Common myeloid progenitor, CD34-positive (primary cell): Measurements from ENCODE around the gene IPO8.
A peak's percentile ranks its signal among the peaks of the same experiment; 100 is the strongest.
"Not testable (repeated sequence)": the region's sequence is repeated elsewhere in the genome, so short reads cannot be mapped to it uniquely, and the experiment has no call there.

Experiments
- CTCF ChIA-PET: fragments of 350-600 bp; sonication (Branson Sonifier 250); formaldehyde crosslinking; loops from one replicate; lab custom pipeline; 2021; ENCODE audit warnings: antibody characterized with exemption; lab: Charles Lee
- POLR2A ChIA-PET: fragments of 350-600 bp; sonication (Branson Sonifier 250); formaldehyde crosslinking; loops from one replicate; lab custom pipeline; 2021; ENCODE audit warnings: antibody characterized with exemption; lab: Charles Lee
- DNase-seq, 3 donors: peaks; one replicate each; pipeline versions ENCODE4 v3.0.0 to v3.0.0-alpha.2; 2013
- H3K27ac ChIP-seq, 2 experiments: 1 replicate in 1 of 2; 2 replicates in 1 of 2; pipeline ENCODE4 v1.7.0; 2013; ENCODE audit warnings: inconsistent platforms in 2 of 2, low read length in 2 of 2, mild to moderate bottlenecking in 2 of 2, low read depth in 1 of 2, moderate library complexity in 1 of 2; ENCODE audit not compliant: severe bottlenecking in 2 of 2, insufficient read depth in 1 of 2, poor library complexity in 1 of 2
- H3K27me3 ChIP-seq, 5 experiments: replicated peaks in 2 of 5; 1 replicate in 3 of 5; 2 replicates in 2 of 5; pipeline versions ENCODE4 v1.6.1 to v1.7.0; 2013; ENCODE audit warnings: low read length in 4 of 5, mild to moderate bottlenecking in 2 of 5, moderate library complexity in 2 of 5, inconsistent platforms in 1 of 5; ENCODE audit not compliant: insufficient read depth in 5 of 5, control insufficient read depth in 4 of 5
- H3K36me3 ChIP-seq, 4 experiments: 1 replicate in 2 of 4; 2 replicates in 2 of 4; pipeline versions ENCODE4 v1.6.1 to v1.7.0; 2013; ENCODE audit warnings: low read length in 3 of 4, control low read depth in 1 of 4, mild to moderate bottlenecking in 1 of 4; ENCODE audit not compliant: control insufficient read depth in 4 of 4, insufficient read depth in 4 of 4
- H3K4me1 ChIP-seq, 4 experiments: 1 replicate in 3 of 4; 2 replicates in 1 of 4; pipeline versions ENCODE4 v1.6.1 to v1.7.1; 2013; ENCODE audit warnings: low read length in 3 of 4, mild to moderate bottlenecking in 3 of 4, control low read depth in 1 of 4, inconsistent platforms in 1 of 4, moderate library complexity in 1 of 4; ENCODE audit not compliant: control insufficient read depth in 4 of 4, insufficient read depth in 4 of 4; ENCODE audit errors: control extremely low read depth in 1 of 4
- H3K4me3 ChIP-seq, 7 experiments: 1 replicate in 4 of 7; 2 replicates in 3 of 7; pipeline versions ENCODE4 v1.5.1 to v1.7.0; 2013; ENCODE audit warnings: mild to moderate bottlenecking in 7 of 7, low read length in 6 of 7, moderate library complexity in 6 of 7, inconsistent platforms in 2 of 7, low read depth in 2 of 7, control low read depth in 1 of 7; ENCODE audit not compliant: insufficient read depth in 4 of 7, control insufficient read depth in 1 of 7; ENCODE audit errors: extremely low read depth in 1 of 7
- H3K9me3 ChIP-seq, 5 experiments: 1 replicate in 4 of 5; 2 replicates in 1 of 5; pipeline versions ENCODE4 v1.6.1 to v1.7.1; 2013; ENCODE audit warnings: low read length in 4 of 5, mild to moderate bottlenecking in 2 of 5, inconsistent platforms in 1 of 5, low read depth in 1 of 5, moderate library complexity in 1 of 5; ENCODE audit not compliant: control insufficient read depth in 4 of 5, insufficient read depth in 2 of 5; ENCODE audit errors: control extremely low read depth in 1 of 5
- WGBS: methylation state at CpG from one replicate; pipeline ENCODE4 v1.1.5; 2013; ENCODE audit not compliant: insufficient coverage; 5-methylcytosine and 5-hydroxymethylcytosine counted together

The IPO8 gene

GRCh38 chr12:30614031-30614430, 81.6 kb downstream of the IPO8 start:
- peaks cover 0 to 5% (median 0%) of the 10 kb centered on the region in 5 experiments for H3K27me3 ChIP-seq
- ChIA-PET POLR2A (interaction anchor here (0.6 kb wide), 1 partner anchor 272 kb away, joined by 3 read pairs; no protein-coding TSS in a partner anchor), CTCF (interaction anchor here (0.7 kb wide), 1 partner anchor 36 kb away, joined by 4 read pairs; no protein-coding TSS in a partner anchor)
- H3K36me3 ChIP-seq = no peaks in the 10 kb centered on the region
- no peak overlapping the region for H3K27ac ChIP-seq
- peaks cover 0 to 5% (median 0%) of the 10 kb centered on the region in 5 experiments for H3K9me3 ChIP-seq
- H3K4me1 ChIP-seq = peaks cover 0 to 3% (median 0%) of the 10 kb centered on the region in 4 experiments
- peak in 2 of 3 donors; percentile 2 to 19 for DNase-seq
- no peak overlapping the region for H3K4me3 ChIP-seq

DNA sequence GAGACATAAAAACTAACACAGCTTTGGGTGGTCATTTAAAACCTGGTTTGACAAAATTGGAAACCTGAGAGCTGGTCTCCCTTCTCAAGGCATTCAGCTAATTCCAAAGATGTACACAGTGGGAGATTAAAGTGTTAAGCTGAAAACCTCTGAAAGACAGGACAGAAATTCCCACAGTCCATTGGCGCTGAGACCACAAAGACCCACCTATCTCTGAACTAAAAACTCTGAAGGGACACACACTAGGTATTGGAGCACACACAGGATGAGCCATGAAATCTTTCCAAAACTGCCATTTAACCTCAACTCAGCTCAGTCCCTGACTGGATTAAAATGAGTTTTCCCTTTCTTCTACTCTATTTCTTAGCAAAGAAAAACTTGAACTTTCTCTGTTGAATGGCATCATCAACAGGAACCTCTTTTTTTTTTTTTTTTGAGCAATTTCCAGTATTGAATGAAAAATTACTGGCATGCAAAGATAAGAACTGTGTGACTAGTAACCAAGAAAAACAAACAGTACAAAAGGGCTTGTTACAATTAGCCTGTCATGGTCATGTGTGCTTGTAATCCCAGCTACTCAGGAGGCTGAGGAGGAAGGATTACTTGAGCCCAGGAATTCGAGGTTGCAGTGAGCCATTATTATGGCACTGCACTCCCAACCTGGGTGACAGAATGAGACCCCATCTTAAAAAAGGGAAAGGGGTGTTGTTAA, 82.4 kb downstream of the IPO8 start:
- Histone ChIP-seq H3K4me3 (no peak overlapping the region), H3K4me1 (peaks cover 0 to 3% (median 0%) of the 10 kb centered on the region in 4 experiments), H3K27me3 (peaks cover 0 to 5% (median 0%) of the 10 kb centered on the region in 5 experiments), H3K27ac (peak overlapping the region; percentile 9 to 52), H3K36me3 (no peaks in the 10 kb centered on the region), H3K9me3 (peaks cover 0 to 5% (median 0%) of the 10 kb centered on the region in 5 experiments)
- ChIA-PET CTCF (interaction anchor here (0.7 kb wide), 1 partner anchor 35 kb away, joined by 4 read pairs; no protein-coding TSS in a partner anchor), POLR2A (no interaction called here)
- peak; percentile 28 to 80 (median 40) for DNase-seq
- WGBS = 53% methylated on average over 2 of the region's 2 CpGs

- POLR2A ChIA-PET = no interaction called here
- WGBS = no CpG with 5 or more reads among the region's 1 CpG
- CTCF ChIA-PET = no interaction called here
Measured at GRCh38 chr12:30610718-30611117, 85.0 kb downstream of the IPO8 start.

DNA sequence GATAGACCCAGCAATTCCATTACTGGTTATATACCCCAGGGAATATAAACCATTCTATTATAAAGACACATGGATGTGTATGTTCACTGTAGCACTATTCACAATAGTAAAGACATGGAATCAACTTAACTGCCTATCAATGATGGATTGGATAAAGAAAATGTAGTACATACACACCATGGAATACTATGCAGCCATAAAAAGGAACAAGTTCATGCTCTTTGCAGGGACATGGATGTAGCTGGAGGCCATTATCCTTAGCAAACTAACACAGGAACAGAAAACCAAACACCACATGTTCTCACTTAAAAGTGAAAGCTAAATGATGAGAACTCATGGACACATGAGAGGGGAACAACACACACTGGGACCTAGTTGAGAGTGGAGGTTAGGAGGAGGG, 85.8 kb downstream of the IPO8 start:
- H3K4me1 ChIP-seq, H3K27me3 ChIP-seq, H3K27ac ChIP-seq, DNase-seq, H3K9me3 ChIP-seq, POLR2A ChIA-PET, H3K4me3 ChIP-seq, CTCF ChIA-PET, H3K36me3 ChIP-seq: not testable (repeated sequence)

More at GRCh38 chr12:30610718-30611117, 85.0 kb downstream of the IPO8 start:
- peaks cover 0 to 5% (median 0%) of the 10 kb centered on the region in 5 experiments for H3K27me3 ChIP-seq
- no peak overlapping the region for H3K27ac ChIP-seq
- no peak for DNase-seq
- H3K36me3 ChIP-seq = no peaks in the 10 kb centered on the region
- peaks cover 0 to 3% (median 0%) of the 10 kb centered on the region in 4 experiments for H3K4me1 ChIP-seq
- peaks cover 0 to 5% (median 0%) of the 10 kb centered on the region in 5 experiments for H3K9me3 ChIP-seq
- no peak overlapping the region for H3K4me3 ChIP-seq

DNA sequence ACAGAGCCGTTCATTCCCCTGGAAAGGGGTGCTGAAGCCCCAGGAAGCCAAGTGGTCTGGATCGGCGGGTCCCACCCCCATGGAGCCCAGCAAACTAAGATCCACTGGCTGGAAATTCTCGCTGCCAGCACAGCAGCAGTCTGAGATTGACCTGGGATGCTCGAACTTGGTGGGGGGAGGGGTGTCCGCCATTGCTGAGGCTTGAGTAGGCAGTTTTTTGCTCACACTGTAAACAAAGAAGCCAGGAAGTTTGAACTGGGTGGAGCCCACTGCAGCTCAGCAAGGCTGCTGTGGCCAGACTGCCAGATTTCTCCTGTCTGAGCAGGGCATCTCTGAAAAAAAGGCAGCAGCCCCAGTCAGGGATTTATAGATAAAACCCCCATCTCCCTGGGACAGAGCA, 91.4 kb downstream of the IPO8 start:
- CTCF ChIA-PET, POLR2A ChIA-PET, H3K27me3 ChIP-seq, H3K4me3 ChIP-seq, H3K4me1 ChIP-seq, H3K9me3 ChIP-seq, H3K36me3 ChIP-seq, DNase-seq, H3K27ac ChIP-seq: not testable (repeated sequence)
- WGBS = 86% methylated on average over 4 of the region's 6 CpGs

DNA sequence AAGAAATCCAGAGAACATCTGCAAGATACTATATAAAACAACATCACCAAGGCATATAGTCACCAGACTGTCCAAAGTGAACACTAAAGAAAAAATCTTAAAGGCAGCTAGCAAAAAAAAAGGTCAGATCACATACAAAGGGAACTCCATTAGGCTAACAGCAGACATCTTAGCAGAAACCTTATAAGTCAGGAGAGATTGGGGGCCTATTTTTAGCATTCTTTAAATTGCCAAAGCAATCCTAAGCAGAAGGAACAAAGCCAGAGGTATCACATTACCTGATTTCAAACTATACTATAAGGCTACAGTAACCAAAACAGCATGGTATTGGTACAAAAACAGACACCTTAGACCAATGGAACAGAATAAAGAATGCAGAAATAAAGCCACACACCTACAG, 92.5 kb downstream of the IPO8 start:
- Histone ChIP-seq H3K27ac (no peak overlapping the region), H3K9me3 (peaks cover 0 to 9% (median 0%) of the 10 kb centered on the region in 5 experiments), H3K4me1 (no peaks in the 10 kb centered on the region), H3K36me3 (no peaks in the 10 kb centered on the region), H3K27me3 (no peaks in the 10 kb centered on the region), H3K4me3 (no peak overlapping the region)
- no peak for DNase-seq
- ChIA-PET POLR2A (no interaction called here), CTCF (no interaction called here)

DNA sequence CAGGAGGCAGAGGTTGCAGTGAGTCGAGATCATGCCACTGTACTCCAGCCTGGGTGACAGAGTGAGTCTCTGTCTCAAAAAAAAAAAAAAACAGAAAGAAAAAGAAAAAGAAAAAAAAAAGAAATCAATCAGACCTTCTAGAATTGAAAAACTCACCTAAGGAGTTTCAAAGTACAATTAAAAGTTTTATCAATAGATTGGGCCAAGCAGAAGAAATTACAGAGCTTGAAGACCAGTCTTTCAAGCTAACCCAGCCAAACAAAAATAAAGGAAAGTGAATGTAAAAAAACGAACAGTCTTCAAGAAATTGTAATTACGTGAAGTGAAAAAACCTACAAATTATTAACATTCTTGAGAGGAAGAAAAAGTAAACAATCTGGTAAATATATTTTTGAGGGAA, 93.0 kb downstream of the IPO8 start:
- CTCF ChIA-PET = no interaction called here
- H3K27ac ChIP-seq = no peak overlapping the region
- peaks cover 0 to 9% (median 0%) of the 10 kb centered on the region in 5 experiments for H3K9me3 ChIP-seq
- POLR2A ChIA-PET = no interaction called here
- no peaks in the 10 kb centered on the region for H3K27me3 ChIP-seq
- H3K4me1 ChIP-seq = no peaks in the 10 kb centered on the region
- no peak overlapping the region for H3K4me3 ChIP-seq
- no CpG with 5 or more reads among the region's 3 CpGs for WGBS
- DNase-seq = no peak
- H3K36me3 ChIP-seq = no peaks in the 10 kb centered on the region
